HG02610 (cell line): ENCODE measurements around the gene MAP3K9.
"Not testable (repeated sequence)": the region's sequence is repeated elsewhere in the genome, so short reads cannot be mapped to it uniquely, and the experiment has no call there.

Experiments
- ATAC-seq: cut with Tn5 transposase; IDR thresholded peaks from one replicate; pipeline ENCODE4 v1.9.1; 2021; ENCODE audit warnings: mild to moderate bottlenecking, moderate library complexity; ENCODE audit not compliant: unreplicated experiment

MAP3K9 gene

DNA sequence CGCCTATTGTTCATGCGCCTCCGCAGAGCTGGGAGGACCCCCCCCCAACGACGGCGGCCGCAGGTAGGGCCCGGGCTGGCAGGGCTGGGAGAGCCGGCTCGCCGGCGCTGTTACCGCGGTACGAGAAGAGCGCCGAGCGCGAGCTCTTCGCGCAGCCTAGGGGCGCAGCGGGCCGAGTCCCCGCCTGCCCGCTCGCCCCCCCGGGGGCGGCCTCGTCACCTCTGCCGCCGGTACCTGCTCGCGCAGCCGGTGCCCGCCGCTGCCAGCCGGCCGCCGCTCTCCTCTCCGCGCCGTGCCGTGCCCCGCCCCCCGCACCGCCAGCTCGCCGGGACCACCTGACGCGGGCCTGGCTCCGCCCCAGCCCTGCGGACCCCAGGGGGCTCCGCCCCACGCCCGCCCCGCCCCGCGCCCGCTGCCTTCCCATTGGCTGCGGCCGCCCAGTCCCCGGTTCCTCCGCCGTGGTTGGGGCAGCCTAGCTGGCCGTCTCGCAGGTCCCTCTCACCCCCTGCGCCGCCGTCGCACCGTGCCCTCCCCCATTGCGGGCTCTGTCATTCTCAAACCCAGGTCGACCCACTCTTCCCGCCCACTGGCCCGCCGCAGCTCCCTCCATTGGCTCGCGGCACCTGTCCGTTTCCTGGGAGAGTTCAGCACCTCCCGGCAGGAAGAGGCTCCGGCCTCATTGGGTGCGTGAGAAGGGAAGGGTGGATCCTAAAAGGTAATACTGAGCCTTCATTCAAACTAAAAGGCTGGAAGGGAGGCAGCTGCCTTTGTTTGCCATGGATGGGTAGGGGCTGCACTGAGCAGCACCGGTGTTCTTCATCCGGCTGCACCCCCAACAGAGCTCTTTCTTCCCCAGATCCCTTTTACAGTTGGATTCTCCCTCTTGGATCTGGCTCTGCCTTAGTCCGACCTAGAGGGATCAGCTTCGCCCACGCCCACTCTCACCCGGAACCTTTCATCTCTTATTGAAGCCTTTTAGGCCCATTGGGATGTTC, at the start of gene MAP3K9:
MAP3K9 (minus strand) TSS at position 289 of the 995 bp plus-strand sequence. CDS start 342 bp downstream, outside the sequence.
- ATAC-seq = peak; percentile 91

DNA sequence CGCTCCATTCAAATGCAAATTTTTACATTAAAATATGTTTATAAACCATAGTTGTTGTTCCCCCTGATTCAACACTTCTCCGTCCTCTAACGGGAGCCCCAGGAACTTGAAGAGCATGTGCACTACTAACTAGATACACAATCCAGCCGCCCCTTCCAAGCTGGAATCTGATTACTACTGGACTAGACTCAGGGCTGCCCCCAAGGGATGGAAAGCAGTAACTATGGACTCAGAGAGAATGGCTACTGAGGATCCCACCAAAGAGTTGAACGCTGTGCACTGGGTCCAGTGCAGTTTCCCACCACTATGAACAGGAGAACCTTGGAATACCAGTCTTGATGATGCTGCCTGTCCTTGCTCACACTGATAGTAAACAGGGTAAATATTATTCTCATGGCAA, 49.3 kb upstream of the MAP3K9 start:
- ATAC-seq = no peak

DNA sequence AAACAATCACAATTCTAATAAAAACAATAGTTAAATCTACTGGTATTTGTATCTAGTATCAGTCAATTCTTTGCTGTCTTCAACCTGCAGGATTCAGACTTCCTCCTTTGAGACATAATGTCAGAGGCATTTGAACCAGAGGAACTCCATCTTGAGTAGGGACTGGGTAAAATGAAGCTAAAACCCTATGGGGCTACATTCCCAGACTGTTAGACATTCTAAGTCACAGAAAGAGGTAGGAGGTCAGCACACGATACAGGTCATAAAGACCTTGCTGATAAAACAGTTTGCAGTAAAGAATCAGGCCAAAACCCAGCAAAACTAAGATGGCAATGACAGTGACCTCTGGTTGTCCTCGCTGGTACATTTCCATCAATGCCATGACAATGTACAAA, 48.2 kb upstream of the MAP3K9 start:
- no peak for ATAC-seq

DNA sequence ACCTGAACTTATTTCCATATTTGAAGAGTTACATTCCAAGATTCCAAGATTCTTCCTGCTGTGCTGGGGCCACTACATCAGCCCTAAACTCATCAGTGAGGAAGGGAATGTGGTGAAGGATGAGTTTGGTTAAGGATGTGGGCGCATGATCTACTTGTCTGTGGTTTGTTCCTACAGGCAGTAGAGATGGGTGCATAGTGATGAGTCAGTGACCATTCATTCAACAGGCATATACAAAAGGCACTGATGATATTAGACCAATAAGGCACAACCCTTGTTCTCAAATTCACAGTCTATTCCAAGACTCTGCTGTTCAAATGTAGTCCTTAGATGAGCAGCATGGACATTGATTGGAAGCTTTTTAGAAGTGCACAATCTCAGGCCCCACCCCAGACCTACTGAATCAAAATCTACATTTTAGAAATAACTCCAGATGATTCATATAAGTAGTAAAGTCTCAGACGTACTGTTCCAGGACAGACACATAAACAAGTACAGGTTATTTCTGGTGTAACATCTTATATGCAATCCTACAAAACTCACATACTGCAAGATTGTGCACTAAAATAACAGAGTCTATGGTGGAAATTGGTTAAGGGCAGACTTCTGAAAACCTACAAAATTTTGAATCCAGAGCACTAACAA, 47.7 kb upstream of the MAP3K9 start:
- no peak for ATAC-seq

DNA sequence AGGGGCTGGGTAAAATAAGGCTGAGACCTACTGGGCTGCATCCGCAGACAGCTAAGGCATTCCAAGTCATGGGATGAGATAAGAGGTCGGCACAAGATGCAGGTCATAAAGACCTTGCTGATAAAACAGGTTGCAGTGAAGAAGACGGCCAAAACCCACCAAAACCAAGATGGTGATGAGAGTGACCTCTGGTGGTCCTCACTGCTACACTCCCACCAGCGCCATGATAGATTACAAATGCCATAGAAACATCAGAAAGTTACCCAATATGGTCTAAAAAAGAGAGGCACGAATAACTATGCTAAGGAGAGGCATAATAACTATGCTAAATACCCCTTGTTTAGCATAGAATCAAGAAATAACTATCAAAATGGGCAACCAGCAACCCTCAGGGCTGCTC, 46.2 kb upstream of the MAP3K9 start:
- no peak for ATAC-seq

DNA sequence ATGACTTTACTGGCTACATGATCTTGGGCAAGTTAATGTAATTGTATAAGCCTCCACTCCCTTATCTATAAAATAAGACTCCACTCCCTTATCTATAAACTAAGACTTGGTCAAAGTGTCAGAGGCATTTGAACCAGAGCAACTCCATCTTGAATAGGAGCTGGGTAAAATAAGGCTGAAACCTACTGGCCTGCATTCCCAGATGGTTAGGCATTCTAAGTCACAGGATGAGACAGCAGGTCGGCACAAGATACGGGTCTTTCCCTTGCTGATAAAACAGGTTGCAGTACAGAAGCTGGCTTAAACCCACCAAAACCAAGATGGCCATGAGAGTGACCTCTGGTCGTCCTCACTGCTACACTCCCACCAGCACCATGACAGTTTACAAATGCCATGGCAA, 44.3 kb upstream of the MAP3K9 start:
- not testable (repeated sequence) for ATAC-seq

DNA sequence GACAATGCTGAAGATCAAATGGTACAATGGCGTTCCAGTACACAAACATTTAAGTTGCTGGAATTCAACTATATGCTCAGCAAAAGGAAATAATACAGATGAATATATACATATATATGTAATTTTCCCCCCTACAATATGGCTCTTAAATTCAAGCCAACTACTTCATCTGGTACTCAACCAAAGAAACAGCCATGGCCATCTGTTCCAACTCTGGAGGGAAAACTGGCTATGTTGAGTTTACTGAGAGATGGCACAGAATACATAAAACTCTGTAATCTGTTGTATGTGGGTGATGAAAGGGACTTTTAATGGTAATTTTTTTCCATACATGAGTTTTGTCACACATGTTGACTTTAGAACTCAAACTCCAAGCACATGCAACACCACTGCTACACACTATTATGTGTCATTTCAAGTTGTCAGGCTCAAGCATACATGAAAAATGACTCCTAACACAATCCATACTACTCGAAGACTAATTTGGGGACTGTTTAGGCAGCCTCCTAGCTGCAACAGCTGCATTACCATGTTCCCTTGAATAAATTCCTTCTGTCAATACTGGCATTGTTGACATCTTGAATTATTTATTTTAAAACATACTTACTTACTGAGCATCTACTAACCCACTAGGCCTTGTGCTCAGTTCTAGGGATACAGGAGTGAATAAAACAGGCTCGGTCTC, 38.2 kb upstream of the MAP3K9 start:
- no peak for ATAC-seq

DNA sequence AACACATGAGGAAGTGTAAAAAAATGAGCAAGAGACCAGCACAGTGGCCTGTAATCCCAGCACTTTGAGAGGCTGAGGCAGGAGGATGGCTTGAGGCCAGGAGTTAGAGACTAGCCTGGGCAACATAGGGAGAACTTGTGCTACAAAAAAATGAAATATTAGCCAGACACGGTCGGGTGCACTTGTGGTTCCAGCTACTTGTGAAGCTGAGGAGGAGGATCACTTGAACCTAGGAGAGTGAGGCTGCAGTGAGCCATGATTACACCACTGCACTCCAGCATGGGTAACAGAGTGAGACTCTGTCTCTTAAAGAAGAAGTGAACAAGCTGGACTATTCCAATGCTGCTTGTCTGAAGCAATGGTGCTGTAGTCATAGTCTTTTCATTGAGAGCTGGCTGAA, 36.3 kb upstream of the MAP3K9 start:
- no peak for ATAC-seq

DNA sequence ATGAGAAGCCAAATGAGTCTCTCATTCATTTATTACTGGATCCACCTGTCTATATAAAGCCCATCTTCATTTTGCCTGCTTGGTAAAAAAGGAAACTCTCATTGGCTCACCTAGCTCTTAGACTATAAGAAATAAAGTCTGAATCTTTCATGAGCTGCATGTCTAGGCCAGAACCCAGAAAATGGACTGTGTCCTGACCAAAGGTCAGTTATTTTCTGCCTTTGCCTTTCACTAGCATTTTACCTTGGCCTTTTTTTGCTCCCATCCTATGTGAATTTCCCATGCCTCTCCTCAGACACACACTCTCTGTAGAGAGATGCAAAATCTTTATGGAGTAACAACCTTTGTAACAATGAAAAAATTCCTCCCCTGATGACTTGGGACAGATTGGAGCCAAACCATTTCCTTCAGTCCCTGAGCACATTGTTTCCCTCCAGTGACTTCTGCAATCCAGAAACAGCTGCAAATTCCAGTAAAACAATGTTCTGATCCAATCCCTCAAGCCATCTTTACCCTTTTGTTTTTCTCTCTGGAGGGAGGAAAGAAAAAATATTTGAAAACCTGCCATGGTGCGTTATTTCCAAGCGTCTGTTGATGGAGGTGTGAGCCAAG, 33.6 kb upstream of the MAP3K9 start:
- ATAC-seq = no peak

DNA sequence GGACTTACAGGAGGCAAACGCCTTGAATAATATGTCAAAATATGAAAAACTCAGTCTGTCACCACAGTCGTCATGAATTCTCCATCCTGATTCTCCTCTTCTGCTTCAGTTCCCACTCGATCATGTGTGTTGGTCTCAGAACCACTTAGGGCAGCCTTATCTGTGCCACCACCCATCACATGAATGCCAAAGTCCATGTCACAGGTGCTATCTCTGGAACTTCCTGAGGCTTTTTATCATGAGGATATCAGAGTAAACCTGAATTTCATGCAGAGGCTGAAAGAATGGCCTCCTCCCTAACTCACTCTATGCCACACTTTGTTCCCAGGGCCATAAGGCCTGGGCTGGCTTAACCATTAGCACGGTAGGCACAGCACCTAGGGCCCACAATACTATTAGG, 28.8 kb upstream of the MAP3K9 start:
- ATAC-seq = no peak

DNA sequence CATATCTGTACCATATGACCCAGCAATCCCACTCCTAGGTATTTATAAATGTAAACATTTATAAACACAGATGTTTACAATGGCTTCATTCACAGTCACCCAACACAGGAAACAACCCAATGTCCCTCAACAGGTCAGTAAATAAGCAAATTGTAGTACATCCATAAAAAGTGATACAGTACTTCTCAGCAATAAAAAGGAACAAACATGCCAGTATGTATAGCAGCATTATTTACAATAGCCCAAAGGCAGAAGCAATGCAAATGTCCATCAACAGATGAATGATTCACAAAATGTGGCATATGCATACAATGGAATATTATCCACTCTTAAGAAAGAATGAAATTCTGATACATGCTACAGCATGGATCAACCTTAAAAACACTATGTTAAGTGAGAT, 27.6 kb upstream of the MAP3K9 start:
- ATAC-seq = no peak

DNA sequence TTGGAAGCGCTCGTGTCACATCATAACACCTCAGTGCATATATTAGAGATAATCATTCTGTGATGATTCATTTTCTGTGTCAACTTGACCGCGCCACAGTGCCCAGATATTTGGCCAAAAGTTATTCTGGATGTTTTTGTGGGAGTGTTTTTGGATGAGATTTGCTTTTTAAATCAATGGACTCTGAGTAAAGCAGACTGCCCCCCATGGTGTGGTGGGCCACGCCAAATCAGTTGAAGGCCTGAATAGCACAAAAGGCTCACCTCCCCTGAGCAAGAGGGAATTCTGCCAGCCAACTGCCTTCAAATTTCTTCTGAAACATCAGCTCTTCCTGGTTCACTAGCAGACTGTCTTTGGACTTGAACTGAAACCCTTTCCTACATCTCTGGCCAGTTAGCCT, 24.6 kb upstream of the MAP3K9 start:
- no peak for ATAC-seq

DNA sequence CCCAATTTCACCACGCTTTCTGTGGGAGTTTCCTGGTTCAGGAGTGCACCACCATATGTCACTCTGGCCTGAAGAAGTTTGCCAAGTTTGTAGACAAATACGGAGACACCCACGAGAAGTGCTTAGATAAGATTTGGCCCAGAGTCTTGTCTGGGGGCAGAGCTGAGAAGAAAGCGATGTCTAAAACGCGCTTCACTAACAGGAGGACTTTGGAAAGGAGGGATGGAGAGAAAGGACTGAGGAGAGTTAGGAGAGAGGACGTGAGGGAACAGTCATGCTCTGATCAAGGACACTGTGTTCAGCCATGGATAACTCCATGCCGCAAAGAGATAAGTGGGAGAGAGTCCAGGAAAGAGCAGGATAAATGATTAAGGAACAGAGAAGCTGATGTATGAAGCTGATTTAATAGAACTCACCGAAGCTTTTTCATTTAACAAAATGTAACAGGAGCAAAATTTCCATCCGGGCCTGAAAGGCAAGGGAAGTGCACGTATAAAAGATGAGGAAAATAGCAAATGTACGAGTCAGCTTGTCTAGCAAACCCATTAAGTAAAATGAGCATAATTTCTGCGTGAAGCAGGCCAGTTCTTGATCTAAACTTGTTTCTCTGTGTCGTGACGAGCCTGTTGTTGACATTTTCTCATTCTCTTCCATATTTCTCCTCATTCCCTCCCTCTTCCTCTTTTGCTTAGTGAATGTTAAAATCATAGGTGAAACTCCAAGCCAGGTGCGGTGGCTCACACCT, 23.4 kb upstream of the MAP3K9 start:
- no peak for ATAC-seq

DNA sequence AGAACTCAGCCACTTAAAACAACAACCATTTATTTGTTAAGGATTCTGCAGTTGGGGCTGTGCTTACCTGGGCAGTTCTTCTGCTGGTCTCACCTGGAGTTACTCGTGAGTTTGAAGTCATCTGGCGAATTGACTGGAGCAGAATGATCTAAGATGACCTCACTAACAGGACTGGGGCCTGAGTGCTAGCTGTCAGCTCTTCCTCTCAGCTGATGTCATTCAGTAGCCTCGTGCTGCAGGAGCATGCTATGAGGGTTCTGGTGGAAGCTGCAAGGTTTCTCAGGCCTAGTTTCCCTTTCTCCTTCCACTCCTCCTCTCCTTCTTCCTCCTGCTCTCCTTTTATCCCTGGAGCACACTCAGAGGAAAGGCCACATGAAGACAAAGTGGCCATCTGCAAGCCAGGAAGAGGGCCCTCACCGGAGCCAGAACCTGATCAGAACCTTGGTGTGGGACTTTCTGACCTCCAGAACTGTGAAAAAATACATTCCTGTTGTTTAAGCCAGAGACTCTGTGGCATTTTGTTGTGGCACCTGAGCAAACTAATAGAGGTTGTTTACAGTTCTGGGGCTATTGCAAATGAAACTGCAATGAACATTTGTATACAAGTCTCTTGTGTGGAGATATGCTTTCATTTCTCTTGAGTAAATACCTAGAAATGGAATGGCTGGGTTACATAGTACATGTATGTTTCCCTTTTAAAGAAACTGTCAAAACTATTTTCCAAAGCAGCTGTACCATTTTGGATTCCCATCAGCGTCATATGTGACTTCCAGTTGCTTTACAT, 21.9 kb upstream of the MAP3K9 start:
- ATAC-seq = no peak

DNA sequence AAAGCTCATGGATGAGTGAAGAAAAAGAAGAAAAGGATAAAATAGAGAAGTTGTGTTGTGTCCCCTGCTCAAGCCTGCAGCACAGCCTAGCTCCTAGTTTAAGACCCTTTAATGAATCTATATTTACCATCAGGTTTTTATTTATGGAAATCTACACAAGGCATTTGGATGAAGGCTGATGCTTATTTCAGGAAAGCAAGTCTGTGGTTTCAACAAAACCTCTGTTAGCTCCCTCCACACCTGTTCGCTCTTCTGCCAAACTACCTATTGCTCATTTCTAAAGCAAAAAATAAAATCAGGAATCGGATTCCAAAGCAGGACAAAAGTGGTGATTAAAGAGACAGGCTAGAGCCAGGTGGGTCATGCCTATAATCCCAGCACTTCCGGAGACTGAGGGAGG, 18.9 kb upstream of the MAP3K9 start:
- ATAC-seq = no peak

DNA sequence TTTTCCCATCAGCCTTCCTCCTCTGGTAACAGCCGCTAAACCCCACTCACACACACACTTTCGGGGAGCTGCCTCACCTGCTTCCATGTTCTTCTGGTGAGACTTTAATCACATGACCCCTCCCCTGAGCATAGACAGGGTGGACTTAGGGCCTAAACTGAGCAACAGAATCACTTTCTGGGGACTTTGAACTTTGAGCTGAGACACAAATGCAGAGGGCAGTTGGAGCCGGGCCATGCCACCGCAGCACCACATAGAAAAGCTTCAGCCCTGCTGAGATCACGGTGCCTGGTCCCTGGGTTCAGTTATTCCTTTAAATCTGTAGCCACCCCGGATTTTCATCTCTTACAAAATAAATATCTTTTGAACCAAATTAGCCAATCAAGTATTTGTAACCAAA, 18.4 kb upstream of the MAP3K9 start:
- no peak for ATAC-seq

DNA sequence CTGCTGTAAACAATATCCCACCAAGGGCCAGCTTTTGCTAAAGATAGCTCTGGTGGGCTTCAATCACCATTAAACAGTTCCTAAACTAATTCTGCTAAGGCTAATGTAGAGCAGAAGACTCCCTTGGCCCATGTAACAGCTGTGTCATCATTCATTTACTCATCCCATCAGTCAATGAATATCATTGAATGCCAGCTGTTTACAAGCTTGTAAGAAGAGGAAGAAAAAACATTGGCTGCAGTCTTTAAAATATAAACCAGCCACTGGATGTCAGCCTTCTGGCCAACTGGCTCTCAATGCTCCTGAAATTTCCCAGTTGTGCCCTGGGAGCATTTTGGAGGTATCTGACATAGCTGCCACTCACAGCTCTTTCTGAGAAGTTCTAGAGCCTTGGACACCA, 18.0 kb upstream of the MAP3K9 start:
- no peak for ATAC-seq

DNA sequence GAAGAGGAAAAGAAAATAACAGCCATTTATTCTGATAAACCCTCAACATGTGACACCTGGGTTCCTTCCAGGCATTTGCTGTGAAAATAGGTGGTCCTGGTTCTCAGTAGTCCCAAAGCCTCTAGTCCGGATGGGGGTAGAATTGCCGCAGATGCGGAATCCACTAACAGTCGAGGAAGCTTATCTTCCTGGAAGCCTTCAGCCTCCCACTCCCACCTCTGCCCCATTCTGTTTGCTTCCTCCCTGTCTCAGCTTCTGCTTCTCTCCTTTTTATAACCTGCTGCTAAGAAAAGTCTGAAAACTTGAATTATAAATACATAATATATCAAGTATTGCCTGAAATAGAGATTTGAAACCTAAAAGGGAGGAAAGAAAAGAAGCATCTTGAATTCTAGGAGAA, 14.0 kb upstream of the MAP3K9 start:
- ATAC-seq = no peak

DNA sequence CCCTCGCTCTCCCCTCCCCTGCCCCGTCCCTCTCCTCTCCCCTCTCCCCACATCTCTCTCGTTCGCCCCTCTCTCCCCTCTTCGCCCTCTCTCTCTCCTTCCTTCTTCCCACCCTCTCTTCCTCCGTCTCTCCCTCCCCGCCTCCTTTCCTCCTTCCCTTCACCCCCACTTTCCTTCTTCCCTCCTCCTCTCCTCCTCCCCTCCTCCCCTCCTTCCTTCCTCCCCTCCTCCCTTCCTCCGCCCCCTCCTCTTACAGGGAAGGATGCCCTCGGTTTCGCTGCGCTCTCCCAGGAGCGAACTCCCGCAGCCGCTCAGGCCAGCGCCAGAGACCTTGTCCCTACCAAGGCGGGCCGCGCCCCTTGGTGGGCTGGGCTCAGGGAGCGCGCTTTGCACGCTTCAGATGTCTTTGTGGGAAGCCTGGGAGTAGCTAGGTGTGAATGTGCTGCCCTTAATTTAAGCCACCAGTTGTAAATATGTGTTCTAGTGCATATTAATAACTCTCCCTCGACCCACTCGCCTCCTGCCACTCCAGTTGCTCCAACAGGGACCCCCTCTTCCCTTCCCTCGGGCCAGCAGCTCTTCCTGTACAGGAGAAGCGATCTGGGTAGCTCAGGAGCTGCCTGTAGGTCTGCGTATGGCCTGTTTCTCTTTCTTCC, 13.3 kb upstream of the MAP3K9 start:
- ATAC-seq = no peak
